ENCODE data around the gene HGD. TPM values are rescaled to one million over a fixed set of nuclear protein-coding genes. Genes with fewer than 3 reads are reported as not detected.

Gene HGD
- total and polyA plus RNA-seq, 2 donors (not counting 3 experiments of a cell fraction or from before 2014, with no cell fraction given), result 0.18 to 0.22 TPM

DNA sequence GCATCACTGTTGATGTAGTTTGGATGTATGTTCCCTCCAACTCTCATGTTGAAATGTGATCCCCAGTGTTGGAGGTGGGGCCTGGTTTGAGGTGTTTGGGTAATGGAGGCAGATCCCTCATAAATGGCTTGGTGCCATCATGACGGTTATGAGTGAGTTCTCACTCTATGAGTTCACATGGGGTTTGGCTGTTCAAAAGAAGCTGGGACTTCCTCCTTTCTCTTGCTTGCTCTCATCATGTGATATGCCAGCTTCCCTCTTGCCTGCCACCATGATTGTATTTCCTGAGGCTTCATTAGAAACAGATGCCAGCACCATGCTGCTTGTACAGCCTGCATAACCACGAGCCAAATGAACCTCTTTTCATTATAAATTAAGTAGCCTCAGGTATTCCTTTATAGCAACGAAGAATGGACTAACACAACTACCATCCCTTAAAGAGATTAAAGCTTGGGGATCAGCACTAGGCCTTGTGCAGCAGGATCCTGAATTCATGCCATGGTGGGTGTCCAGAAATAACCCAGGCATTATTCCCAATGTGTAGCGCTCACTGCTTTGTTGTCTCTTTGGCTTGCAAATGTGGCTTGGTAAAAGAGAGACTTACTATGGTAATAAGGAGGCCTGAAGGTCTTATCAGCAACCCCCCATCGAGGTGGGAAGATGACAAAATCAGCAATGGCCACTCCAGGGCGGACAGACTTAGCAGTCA is 44.0 kb downstream of the HGD start:
- DNase-seq (ENCODE audit: low read depth, low spot score), result no peak
- dilution Hi-C loops (cut with MboI; ENCODE audit: extremely low pct_ligation_motif_present, low sequenced_read_pairs), result no loop called here
- BruUV-seq (replicated peaks), result no TSS peak

More for the DNA sequence above, 44.0 kb downstream of the HGD start:
- ChIA-PET POLR2A (no interaction called here), CTCF (no interaction called here)
- Histone ChIP-seq H3K4me1 (ENCODE audit: control insufficient read depth, extremely low read depth, insufficient read depth, low read length) (peaks cover 9% of the 10 kb centered on the region), H3K9me1 (replicated peaks; ENCODE audit: control insufficient read depth, extremely low read depth, insufficient read depth, low read length) (no peaks in the 10 kb centered on the region), H3K79me2 (ENCODE audit: control insufficient read depth, insufficient read depth, low read length) (no peaks in the 10 kb centered on the region), H2AFZ (ENCODE audit: low read depth, low read length) (no peak overlapping the region), H3K9me3 (replicated peaks; ENCODE audit: control insufficient read depth, insufficient read depth, low read length) (no peaks in the 10 kb centered on the region), H3K27ac (ENCODE audit: insufficient read depth, low read depth, low read length) (no peak overlapping the region), H3K36me3 (ENCODE audit: control insufficient read depth in 2 of 2, extremely low read depth in 1 of 2, insufficient read depth in 2 of 2, low read length in 2 of 2) (no peaks in the 10 kb centered on the region), H3K4me3 (replicated peaks in 1 of 3; ENCODE audit: insufficient read depth in 1 of 3, low read depth in 1 of 3, low read length in 3 of 3) (no peak overlapping the region), H3K9ac (replicated peaks; ENCODE audit: extremely low read depth, insufficient read depth, low read length) (no peak overlapping the region), H3K4me2 (ENCODE audit: insufficient read depth, low read length) (no peak overlapping the region), H3K27me3 (ENCODE audit: control insufficient read depth in 2 of 2, insufficient read depth in 2 of 2, low read length in 2 of 2) (no peaks in the 10 kb centered on the region), H4K20me1 (replicated peaks; ENCODE audit: control insufficient read depth, extremely low read depth, insufficient read depth, low read length) (no peaks in the 10 kb centered on the region)
- intact Hi-C loops (cut with micrococcal nuclease), result no loop called here
- no peak for FAIRE-seq
- no peak for TF ChIP-seq MYC (IDR thresholded peaks at IDR 0.05; ENCODE audit: low read depth, low read length)
- TF ChIP-seq JUN (IDR thresholded peaks at IDR 0.05; ENCODE audit: borderline replicate concordance, insufficient read depth, insufficient read length, low read depth), result no peak
- no peak for TF ChIP-seq MAX (IDR thresholded peaks at IDR 0.05; ENCODE audit: insufficient read depth, insufficient read length)
- no peak for TF ChIP-seq CTCF (IDR thresholded peaks at IDR 0.05; ENCODE audit: extremely low read depth in 1 of 2, insufficient read depth in 1 of 2, low read depth in 1 of 2, low read length in 2 of 2)
- TF ChIP-seq FOS (IDR thresholded peaks at IDR 0.05; ENCODE audit: borderline replicate concordance, insufficient read depth, low read length), result no peak
- no peak for TF ChIP-seq GATA2 (IDR thresholded peaks at IDR 0.05; ENCODE audit: insufficient read depth, insufficient read length, low read depth, low read length)
- TF ChIP-seq EZH2 (IDR thresholded peaks at IDR 0.05; ENCODE audit: borderline replicate concordance, low read depth, low read length, severe bottlenecking), result no peak
- no peak for TF ChIP-seq POLR2AphosphoS5 (IDR thresholded peaks at IDR 0.05; ENCODE audit: insufficient read depth, low read depth, low read length)
- TF ChIP-seq POLR2A (IDR thresholded peaks at IDR 0.05; ENCODE audit: low read depth, low read length), result no peak
